Lower leg skin (tissue), 3 donors: ENCODE data around the gene SHC3.

Experiments used
- POLR2A ChIP-seq, 2 donors: fragments of 450-650 bp; IDR thresholded peaks; one replicate each; pipeline ENCODE4 v1.6.1; 2016 to 2017; ENCODE audit warnings: antibody characterized with exemption in 2 of 2, mild to moderate bottlenecking in 1 of 2, moderate library complexity in 1 of 2
- TF ChIP-seq, protein P1 (sequence below), 3 donors: fragments of 450-650 bp; IDR thresholded peaks; one replicate each; pipeline ENCODE4 v1.5.1; 2016; ENCODE audit warnings: antibody characterized with exemption in 3 of 3, mild to moderate bottlenecking in 3 of 3, moderate library complexity in 2 of 3

DNA sequence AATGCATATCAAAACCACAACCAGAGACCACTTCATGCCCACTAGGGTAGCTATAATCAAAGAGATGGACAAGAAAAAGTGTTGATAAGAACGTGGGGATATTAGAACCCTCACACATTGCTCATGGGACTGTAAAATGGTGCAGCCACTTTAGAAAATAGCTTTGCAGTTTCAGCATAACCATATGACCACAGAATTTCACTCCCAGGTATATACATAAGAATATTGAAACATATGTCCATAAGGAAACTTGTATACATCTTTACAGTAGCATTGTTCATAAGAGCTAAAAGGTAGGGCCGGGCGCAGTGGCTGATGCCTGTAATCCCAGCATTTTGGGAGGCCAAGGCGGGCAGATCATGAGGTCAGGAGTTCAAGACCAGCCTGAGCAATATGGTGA lies 131.0 kb downstream of the SHC3 start:
- TF ChIP-seq, protein P1, sequence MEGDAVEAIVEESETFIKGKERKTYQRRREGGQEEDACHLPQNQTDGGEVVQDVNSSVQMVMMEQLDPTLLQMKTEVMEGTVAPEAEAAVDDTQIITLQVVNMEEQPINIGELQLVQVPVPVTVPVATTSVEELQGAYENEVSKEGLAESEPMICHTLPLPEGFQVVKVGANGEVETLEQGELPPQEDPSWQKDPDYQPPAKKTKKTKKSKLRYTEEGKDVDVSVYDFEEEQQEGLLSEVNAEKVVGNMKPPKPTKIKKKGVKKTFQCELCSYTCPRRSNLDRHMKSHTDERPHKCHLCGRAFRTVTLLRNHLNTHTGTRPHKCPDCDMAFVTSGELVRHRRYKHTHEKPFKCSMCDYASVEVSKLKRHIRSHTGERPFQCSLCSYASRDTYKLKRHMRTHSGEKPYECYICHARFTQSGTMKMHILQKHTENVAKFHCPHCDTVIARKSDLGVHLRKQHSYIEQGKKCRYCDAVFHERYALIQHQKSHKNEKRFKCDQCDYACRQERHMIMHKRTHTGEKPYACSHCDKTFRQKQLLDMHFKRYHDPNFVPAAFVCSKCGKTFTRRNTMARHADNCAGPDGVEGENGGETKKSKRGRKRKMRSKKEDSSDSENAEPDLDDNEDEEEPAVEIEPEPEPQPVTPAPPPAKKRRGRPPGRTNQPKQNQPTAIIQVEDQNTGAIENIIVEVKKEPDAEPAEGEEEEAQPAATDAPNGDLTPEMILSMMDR (IDR thresholded peaks at IDR 0.05): no peak
- no peak for TF ChIP-seq POLR2A (IDR thresholded peaks at IDR 0.05)
